22Rv1 (cell line): ENCODE results near the gene ERRFI1.

Source experiments
- H3K27ac ChIP-seq: fragments of 450-650 bp; 2 replicates; pipeline ENCODE4 v1.5.1; 2017
- ZFX ChIP-seq: fragments of 450-650 bp; IDR thresholded peaks from 2 replicates; pipeline ENCODE4 v1.6.1; 2017; ENCODE audit warnings: antibody characterized with exemption, borderline replicate concordance
- TF ChIP-seq, protein P1 (sequence below): fragments of 450-650 bp; IDR thresholded peaks from 2 replicates; pipeline ENCODE4 v1.5.1; 2017; ENCODE audit warnings: mild to moderate bottlenecking

The ERRFI1 gene

DNA sequence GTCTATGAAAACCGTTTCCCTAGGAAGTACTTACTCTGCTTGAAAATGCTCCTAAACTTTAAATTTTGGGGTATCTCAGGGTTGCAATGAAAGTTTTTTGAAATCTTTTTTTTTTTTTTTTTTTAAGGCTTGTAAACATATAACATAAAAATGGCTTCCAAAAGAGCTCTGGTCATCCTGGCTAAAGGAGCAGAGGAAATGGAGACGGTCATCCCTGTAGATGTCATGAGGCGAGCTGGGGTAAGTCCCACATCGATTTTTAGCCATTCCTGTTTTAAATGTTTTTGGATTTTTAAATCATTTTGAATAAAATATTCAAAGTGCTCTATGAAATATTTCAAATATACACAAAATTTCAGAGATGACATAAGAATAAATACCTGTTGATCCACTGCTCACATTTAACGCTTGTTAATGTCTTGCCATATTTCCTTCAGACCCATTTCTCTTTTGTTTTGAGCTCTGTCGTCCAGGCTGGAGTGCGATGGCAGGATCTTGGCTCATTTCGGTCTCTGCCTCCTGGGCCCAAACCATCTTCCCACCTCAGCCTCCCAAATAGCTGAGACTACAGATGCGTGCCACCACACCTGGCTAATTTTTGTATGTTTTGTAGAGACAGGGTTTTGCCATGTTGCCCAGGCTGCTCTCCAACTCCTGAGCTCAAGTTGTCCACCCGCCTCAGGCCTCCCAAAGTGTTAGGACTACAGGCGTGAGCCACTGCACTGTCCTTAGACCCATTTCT, 63.3 kb downstream of the ERRFI1 start:
- TF ChIP-seq, protein P1, sequence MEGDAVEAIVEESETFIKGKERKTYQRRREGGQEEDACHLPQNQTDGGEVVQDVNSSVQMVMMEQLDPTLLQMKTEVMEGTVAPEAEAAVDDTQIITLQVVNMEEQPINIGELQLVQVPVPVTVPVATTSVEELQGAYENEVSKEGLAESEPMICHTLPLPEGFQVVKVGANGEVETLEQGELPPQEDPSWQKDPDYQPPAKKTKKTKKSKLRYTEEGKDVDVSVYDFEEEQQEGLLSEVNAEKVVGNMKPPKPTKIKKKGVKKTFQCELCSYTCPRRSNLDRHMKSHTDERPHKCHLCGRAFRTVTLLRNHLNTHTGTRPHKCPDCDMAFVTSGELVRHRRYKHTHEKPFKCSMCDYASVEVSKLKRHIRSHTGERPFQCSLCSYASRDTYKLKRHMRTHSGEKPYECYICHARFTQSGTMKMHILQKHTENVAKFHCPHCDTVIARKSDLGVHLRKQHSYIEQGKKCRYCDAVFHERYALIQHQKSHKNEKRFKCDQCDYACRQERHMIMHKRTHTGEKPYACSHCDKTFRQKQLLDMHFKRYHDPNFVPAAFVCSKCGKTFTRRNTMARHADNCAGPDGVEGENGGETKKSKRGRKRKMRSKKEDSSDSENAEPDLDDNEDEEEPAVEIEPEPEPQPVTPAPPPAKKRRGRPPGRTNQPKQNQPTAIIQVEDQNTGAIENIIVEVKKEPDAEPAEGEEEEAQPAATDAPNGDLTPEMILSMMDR = no peak
- TF ChIP-seq ZFX = no peak
- peak overlapping the region; percentile 87; the same call in 1 of the 2 replicates for H3K27ac ChIP-seq

DNA sequence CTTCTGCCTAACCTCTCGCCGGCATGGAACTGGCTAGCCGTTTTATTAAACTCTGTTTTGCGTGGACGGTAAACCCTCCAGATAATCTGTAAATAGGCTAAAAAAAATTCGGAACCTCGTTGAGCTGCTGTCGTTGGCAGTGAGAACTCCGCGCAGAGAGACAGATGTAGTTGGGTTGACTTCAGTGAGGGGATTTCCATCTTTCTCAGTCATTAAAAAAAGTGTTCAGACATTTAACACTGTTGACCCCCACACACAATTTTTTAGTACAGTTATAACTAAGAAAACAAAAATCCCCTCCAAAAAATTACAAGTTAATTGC, 64.1 kb downstream of the ERRFI1 start:
- peak overlapping the region; percentile 87 for H3K27ac ChIP-seq
- TF ChIP-seq, protein P1 = no peak
- TF ChIP-seq ZFX = no peak
